K562 (cell line): Measurements from ENCODE around the gene RPS10. TPM values are rescaled to one million over a fixed set of nuclear protein-coding genes. Genes with fewer than 3 reads are reported as not detected.

Experiments
- AFF1 ChIP-seq, 2 experiments: fragments of 450-650 bp; IDR thresholded peaks; 2 replicates each; pipeline ENCODE4 v1.6.1; 2018; ENCODE audit warnings: mild to moderate bottlenecking in 2 of 2, low read depth in 1 of 2; ENCODE audit not compliant: partially characterized antibody in 2 of 2
- GTF2B ChIP-seq: IDR thresholded peaks from 2 replicates; pipeline ENCODE4 v1.6.1; 2011; ENCODE audit not compliant: insufficient read length; ENCODE audit errors: extremely low read depth
- HDAC1 ChIP-seq, 2 experiments: fragments of 450-650 bp; IDR thresholded peaks; 2 replicates each; pipeline ENCODE4 v1.6.1; 2016 to 2017; ENCODE audit warnings: inconsistent platforms in 1 of 2, mild to moderate bottlenecking in 1 of 2, moderate library complexity in 1 of 2
- KDM1A ChIP-seq, 2 experiments: fragments of 450-650 bp; IDR thresholded peaks; 2 replicates each; pipeline ENCODE4 v1.6.1; 2016; ENCODE audit warnings: mild to moderate bottlenecking in 2 of 2
- MAFK ChIP-seq: IDR thresholded peaks from 2 replicates; pipeline ENCODE4 v1.6.1; 2011; ENCODE audit warnings: low read length, improper control_type of control experiment
- NFE2 ChIP-seq: IDR thresholded peaks from 2 replicates; pipeline ENCODE4 v1.6.1; 2014; ENCODE audit warnings: antibody characterized with exemption, low read depth
- PHB2 ChIP-seq: fragments of 450-650 bp; IDR thresholded peaks from 2 replicates; pipeline ENCODE4 v1.6.1; 2017; ENCODE audit warnings: low read depth
- PHF8 ChIP-seq: fragments of 200-600 bp; sonication (generic); IDR thresholded peaks from 2 replicates; pipeline ENCODE4 v1.6.1; 2012; ENCODE audit warnings: mixed run types, mild to moderate bottlenecking, inconsistent platforms, low read length, moderate library complexity, borderline replicate concordance
- POLR3A ChIP-seq: IDR thresholded peaks from 2 replicates; pipeline ENCODE4 v1.6.1; 2011; ENCODE audit warnings: borderline replicate concordance, mild to moderate bottlenecking, moderate library complexity; ENCODE audit not compliant: insufficient read length, insufficient read depth; ENCODE audit errors: extremely low read depth
- SMAD4 ChIP-seq: fragments of 250-450 bp; sonication (Bioruptor Pico); conservative IDR thresholded peaks from 2 replicates; pipeline ENCODE4 v1.8.0; 2021; ENCODE audit warnings: inconsistent platforms, mild to moderate bottlenecking, moderate library complexity
- STAG1 ChIP-seq: sonication (generic); formaldehyde crosslinking; IDR thresholded peaks from 2 replicates; pipeline ENCODE4 v1.5.0; 2020; ENCODE audit warnings: missing genetic modification reagents, borderline replicate concordance
- TAF1 ChIP-seq: IDR thresholded peaks from 2 replicates; pipeline ENCODE4 v1.6.1; 2011; ENCODE audit warnings: mild to moderate bottlenecking, low read length, moderate library complexity; ENCODE audit not compliant: insufficient read depth, control insufficient read depth, severe bottlenecking; ENCODE audit errors: extremely low read depth
- TBP ChIP-seq: optimal IDR thresholded peaks from 2 replicates; pipeline ENCODE3; 2011; ENCODE audit warnings: low read depth, low read length, improper control_type of control experiment
- U2AF2 ChIP-seq: fragments of 200-400 bp; formaldehyde crosslinking; optimal IDR thresholded peaks from 2 replicates; pipeline ENCODE3; 2017; ENCODE audit warnings: low read depth, mild to moderate bottlenecking, low read length
- ZFPM2 ChIP-seq: fragments of 250-450 bp; sonication (Bioruptor Pico); IDR thresholded peaks from 2 replicates; pipeline ENCODE4 v1.5.1; 2022; ENCODE audit warnings: mild to moderate bottlenecking
- ZNF253 ChIP-seq: fragments of 250-450 bp; sonication (Bioruptor Pico); conservative IDR thresholded peaks from 2 replicates; pipeline ENCODE4 v1.6.1; 2021; ENCODE audit warnings: mild to moderate bottlenecking
- polyA plus RNA-seq, 8 experiments: library from polyadenylated mRNA; depleted of rRNA in 4 of 8; stranded (reverse) in 5 of 8; unstranded in 3 of 8; fragments of >200 nt; fragmentation: Nextera tagmentation in 2 of 8; fragmentation: Illumina TruSeq in 1 of 8; extraction: Ambion mirVana in 2 of 8; extraction: Trizol in 1 of 8; gene quantifications; 2 replicates each; pipeline versions ENCODE4 v1.2.1 to v1.2.3, GENCODE V29; 2011 to 2014; ENCODE audit warnings: inconsistent platforms in 1 of 8, missing spikeins in 1 of 8
- total RNA-seq, 7 experiments: library from RNA; depleted of rRNA in 6 of 7; stranded (reverse); fragments of >200 nt in 6 of 7; fragmentation: Illumina TruSeq in 2 of 7; extraction: Trizol in 2 of 7; gene quantifications; 2 replicates each; pipeline versions ENCODE4 v1.2.1 to v1.2.3, GENCODE V29; 2011 to 2021; ENCODE audit warnings: low replicate concordance in 1 of 7
- TF ChIP-seq, protein P1 (sequence below): sonication (generic); formaldehyde crosslinking; IDR thresholded peaks from 2 replicates; pipeline ENCODE4 v1.8.0; 2022; ENCODE audit warnings: mild to moderate bottlenecking, low read depth, missing genetic modification reagents
- TF ChIP-seq, protein P2 (sequence below): fragments of 450-650 bp; IDR thresholded peaks from 2 replicates; pipeline ENCODE4 v1.6.1; 2018; ENCODE audit not compliant: partially characterized antibody

Gene RPS10
- total and polyA plus RNA-seq, 9 of the 15 experiments (the other 6 are each of a cell fraction or from before 2014, with no cell fraction given): 2,680 to 5,251 (median 3,876) TPM

GRCh38 chr6:34392497-34393190 lies 33.2 kb downstream of the RPS10 start, which contains the start of gene NUDT3 (continued):
- TF ChIP-seq, protein P1, sequence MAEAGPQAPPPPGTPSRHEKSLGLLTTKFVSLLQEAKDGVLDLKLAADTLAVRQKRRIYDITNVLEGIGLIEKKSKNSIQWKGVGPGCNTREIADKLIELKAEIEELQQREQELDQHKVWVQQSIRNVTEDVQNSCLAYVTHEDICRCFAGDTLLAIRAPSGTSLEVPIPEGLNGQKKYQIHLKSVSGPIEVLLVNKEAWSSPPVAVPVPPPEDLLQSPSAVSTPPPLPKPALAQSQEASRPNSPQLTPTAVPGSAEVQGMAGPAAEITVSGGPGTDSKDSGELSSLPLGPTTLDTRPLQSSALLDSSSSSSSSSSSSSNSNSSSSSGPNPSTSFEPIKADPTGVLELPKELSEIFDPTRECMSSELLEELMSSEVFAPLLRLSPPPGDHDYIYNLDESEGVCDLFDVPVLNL (CRISPR knock-in tag): peak; percentile 21; the same call in 1 of the 2 replicates
- peak; percentile 32; the same call in 1 of the 2 replicates for TF ChIP-seq NFE2
- no peak for TF ChIP-seq POLR3A
- no peak for TF ChIP-seq PHB2
- TF ChIP-seq STAG1 (CRISPR knock-in tag): peak; percentile 9; the same call in 1 of the 2 replicates
- peak; percentile 89 for TF ChIP-seq GTF2B
- TF ChIP-seq ZFPM2 (CRISPR knock-in tag): peak; percentile 59; the same call in 1 of the 2 replicates
- TF ChIP-seq TAF1: peak; percentile 85
- TF ChIP-seq U2AF2: no peak
- peak; percentile 91 for TF ChIP-seq SMAD4
- TF ChIP-seq ZNF253 (CRISPR knock-in tag): no peak
- no peak for TF ChIP-seq MAFK
- TF ChIP-seq PHF8: peak; percentile 83; the same call in 1 of the 2 replicates
- TF ChIP-seq HDAC1 (IDR thresholded peaks at IDR 0.05): peak in 1 of 2 experiments; percentile 90; a peak in 2 of 4 replicates
- TF ChIP-seq AFF1 (IDR thresholded peaks at IDR 0.05; ENCODE audit: low read depth in 1 of 2, partially characterized antibody in 2 of 2): no peak
- TF ChIP-seq TBP: peak; percentile 77
- TF ChIP-seq KDM1A (IDR thresholded peaks at IDR 0.05): peak; percentile 88 to 91
- TF ChIP-seq, protein P2, sequence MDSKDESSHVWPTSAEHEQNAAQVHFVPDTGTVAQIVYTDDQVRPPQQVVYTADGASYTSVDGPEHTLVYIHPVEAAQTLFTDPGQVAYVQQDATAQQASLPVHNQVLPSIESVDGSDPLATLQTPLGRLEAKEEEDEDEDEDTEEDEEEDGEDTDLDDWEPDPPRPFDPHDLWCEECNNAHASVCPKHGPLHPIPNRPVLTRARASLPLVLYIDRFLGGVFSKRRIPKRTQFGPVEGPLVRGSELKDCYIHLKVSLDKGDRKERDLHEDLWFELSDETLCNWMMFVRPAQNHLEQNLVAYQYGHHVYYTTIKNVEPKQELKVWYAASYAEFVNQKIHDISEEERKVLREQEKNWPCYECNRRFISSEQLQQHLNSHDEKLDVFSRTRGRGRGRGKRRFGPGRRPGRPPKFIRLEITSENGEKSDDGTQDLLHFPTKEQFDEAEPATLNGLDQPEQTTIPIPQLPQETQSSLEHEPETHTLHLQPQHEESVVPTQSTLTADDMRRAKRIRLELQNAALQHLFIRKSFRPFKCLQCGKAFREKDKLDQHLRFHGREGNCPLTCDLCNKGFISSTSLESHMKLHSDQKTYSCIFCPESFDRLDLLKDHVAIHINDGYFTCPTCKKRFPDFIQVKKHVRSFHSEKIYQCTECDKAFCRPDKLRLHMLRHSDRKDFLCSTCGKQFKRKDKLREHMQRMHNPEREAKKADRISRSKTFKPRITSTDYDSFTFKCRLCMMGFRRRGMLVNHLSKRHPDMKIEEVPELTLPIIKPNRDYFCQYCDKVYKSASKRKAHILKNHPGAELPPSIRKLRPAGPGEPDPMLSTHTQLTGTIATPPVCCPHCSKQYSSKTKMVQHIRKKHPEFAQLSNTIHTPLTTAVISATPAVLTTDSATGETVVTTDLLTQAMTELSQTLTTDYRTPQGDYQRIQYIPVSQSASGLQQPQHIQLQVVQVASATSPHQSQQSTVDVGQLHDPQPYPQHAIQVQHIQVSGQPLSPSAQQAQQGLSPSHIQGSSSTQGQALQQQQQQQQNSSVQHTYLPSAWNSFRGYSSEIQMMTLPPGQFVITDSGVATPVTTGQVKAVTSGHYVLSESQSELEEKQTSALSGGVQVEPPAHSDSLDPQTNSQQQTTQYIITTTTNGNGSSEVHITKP: no peak
